ENCODE data around the gene CDC42EP4.
A peak's percentile ranks its signal among the peaks of the same experiment; 100 is the strongest.

The CDC42EP4 gene, protein sequence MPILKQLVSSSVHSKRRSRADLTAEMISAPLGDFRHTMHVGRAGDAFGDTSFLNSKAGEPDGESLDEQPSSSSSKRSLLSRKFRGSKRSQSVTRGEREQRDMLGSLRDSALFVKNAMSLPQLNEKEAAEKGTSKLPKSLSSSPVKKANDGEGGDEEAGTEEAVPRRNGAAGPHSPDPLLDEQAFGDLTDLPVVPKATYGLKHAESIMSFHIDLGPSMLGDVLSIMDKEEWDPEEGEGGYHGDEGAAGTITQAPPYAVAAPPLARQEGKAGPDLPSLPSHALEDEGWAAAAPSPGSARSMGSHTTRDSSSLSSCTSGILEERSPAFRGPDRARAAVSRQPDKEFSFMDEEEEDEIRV

DNA sequence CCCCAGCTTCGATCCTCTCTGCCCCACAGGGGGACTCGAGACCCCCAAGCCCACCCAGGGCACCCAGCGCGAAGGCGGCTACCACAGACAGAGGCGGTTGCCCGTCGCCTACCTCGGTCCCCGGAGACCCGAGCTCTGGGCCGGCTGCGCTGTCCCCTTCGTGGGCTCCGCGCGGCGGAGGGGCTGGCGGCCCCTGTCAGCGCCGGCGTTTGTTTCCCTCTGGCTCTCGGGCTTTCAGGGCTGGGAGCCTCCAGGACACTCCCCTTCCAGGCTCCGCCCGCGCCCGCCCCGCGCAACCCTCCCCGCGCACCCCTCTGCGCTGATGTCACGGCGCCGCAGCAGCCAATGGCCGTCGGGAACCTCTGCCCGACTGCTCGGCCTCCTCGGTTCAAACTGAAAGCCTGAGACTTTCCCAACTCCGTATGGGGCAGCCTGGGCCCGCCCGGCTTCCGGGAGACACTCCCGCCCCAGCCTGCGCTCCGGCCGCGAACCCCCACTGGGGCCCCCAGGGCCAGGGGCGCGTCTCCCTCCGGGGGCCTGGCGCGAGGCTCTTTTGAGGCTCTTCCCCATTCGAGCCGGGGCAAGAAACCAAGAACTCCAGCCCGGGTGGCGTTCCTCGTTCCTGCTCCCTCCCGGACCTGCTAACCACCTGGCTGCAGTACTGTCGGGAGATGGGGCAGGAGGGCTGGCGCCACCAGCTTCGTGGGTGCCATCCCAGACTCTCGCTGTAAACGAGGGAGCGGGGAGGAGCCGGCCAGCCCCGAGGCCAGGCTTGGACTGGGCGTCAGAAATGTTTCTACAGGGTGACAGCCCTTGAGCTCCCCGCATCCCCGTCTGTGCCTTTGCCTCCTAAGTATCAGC, at the start of gene CDC42EP4:
Gene CDC42EP4, minus strand, starts transcription at position 221 of the 861 bp plus-strand sequence. CDS start 25,501 bp downstream, outside the sequence.
- peak; percentile 85 to 86 for DNase-seq (ENCODE audit: low read depth in 2 of 2)

DNA sequence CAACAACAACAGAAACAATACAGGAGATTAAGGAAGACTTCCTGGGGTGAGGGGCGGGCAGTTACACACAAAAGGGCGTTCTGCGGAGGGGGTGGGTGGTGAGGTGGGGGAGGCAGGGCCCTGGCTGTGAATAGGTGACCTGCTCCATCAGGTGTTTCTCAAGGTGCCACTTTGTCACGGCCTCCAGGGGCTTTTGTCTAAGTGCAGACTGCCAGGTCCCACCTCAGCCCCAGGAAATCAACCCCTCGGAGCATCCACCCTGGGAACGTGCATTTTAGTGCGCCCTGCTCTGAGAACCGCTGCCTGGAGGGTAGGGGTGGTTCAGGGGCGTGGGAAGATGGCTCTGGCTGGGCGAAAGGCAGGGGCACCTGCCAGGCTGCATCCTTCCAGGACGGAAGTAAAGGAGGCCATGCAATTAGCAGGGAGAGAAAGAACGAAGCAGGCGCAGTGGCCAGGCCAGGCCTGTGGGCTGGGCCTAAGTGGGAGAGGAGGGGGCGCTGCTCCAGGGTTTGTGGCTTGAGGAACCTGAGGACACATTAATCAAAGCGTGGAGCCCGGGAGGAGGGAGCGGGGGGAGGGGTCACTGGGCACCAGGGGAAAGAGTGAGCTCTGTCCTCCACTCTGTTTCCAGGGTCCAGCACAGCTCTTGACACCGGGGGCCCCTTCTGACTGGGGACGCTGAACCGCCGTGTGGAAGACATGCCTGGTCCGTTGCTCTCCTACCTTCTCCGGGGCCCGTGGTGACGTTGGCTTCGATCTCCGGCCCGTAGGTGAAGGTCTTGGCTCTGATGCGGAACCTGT, 49.4 kb upstream of the CDC42EP4 start:
- DNase-seq (ENCODE audit: low read depth in 2 of 2): no peak

DNA sequence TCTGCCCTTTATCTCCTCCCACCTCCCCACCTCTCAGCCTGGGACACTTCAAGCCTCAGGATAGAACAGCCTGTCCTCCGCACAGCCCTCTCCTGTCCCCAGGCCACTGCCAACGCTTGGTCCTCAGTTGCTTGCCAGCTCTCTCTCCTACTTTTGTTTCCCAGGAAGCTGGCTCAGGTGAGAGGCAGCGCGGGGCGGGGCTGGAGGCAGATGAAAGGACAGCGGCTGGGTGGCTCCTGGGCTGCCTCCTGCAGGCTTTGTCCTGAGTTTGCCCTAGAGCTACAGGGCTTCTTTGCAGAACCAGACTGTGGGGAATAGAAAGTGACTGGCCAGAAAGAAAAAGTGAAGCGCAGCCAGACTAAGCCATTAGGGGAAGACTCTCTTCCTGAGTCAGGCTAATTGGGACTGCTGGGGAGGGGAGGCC, 48.2 kb upstream of the CDC42EP4 start:
- no peak for DNase-seq (ENCODE audit: low read depth in 2 of 2)

DNA sequence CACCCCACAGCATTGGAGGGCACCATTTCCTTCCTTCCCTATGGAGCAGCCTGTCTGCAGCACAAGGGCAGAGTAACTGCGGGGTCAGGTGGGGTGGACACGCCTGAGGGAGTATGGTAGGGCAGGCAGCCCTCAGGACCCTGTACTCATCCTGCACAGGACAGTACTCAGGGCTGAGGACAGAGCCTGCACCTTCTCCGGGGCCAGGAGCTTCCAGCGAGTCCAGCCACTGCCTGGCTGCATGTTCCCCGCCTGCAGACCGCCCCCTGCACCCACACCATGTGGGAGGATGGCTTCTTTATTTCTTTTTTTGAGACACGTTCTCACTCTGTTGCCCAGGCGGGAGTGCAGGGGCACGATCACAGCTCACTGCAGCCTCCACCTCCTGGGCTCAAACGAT, 47.6 kb upstream of the CDC42EP4 start:
- no peak for DNase-seq (ENCODE audit: low read depth in 2 of 2)

DNA sequence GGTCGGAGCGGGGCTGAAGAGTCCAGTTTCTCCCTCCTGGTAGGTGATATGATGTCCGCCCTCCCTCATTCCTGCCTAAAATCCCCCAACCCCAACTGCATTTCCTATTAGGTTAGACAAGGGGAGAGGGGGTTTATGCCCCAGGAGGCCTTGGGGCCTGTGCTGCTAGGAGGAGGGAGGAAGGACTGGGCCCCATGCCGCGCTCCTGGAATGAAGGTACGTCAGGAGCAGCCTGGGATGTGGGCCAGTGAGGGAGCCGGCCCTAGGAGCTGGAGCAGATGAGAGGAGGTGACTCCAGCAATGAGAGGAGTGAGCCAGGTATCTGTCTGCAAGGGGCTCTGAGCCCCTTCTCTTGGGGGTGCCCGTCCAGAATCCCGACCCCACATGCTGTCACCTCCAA, 46.9 kb upstream of the CDC42EP4 start:
- DNase-seq (ENCODE audit: low read depth in 2 of 2): no peak

DNA sequence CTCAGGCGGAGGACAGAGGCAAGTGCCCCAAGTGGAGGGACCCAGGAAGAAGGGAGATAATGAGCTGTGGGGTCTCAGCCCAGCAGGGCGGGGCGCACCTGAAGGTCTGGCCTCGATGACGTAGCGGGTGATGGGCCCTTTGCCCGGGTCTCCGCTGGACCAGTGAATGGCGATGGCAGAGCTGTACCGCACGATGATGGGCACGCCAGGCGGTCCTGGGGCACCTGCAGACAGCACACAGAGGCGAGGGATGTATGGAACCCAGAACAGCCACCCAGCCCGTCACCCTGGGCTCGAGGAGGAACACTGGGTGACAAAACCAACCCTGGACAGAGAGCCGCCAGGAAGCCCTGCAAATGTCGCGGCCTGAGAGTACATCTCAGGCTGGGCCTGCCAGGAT, 46.2 kb upstream of the CDC42EP4 start:
- no peak for DNase-seq (ENCODE audit: low read depth in 2 of 2)

DNA sequence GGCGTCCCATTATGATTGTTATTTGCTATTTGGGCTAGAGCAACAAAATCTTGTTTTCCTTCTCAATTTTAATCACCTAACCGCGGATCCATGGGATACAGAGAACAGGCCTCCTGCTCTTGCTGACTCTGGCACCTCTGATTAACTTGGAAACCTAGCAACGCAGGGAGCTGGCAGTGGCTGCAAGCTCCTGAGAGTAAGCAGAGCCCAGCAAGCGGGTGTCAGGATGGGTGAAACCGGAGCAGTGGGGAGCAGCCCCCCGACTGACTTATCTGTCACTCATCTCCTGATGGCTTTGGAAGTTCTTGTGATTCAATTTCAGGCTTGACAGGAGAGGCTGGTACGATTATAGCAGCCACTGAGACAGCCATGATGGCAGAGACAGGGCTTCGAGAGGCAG, 45.5 kb upstream of the CDC42EP4 start:
- DNase-seq (ENCODE audit: low read depth in 2 of 2): no peak

DNA sequence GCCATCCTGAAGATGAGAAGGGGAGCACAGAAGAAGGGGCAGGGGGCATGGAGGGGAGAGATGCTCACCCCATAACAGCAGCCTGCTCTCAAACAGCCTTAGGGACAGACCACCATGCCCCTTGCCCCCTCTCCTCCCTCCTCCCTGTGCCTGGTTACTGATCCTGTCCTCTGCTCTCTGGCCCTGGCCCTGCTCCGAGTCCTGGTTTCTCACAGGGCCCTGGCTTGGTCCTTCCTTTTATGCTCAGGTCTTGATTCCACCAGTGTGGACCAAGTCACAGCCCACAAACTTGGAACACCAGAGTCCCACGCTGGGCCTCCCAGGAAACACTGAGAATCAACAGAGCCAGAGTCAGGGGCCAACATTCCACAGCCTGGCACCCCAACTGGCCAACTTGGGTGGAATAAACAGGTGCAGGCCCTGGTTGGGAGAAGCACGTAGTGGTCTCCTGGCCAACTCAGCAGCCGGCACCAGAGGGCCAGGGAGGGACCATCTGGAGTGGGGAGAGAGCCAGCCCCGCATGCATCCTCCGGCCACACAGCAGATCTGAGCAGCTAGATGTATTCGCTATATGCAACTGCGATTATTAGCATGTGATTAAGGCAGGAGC, 44.9 kb upstream of the CDC42EP4 start:
- DNase-seq (ENCODE audit: low read depth in 2 of 2): no peak

DNA sequence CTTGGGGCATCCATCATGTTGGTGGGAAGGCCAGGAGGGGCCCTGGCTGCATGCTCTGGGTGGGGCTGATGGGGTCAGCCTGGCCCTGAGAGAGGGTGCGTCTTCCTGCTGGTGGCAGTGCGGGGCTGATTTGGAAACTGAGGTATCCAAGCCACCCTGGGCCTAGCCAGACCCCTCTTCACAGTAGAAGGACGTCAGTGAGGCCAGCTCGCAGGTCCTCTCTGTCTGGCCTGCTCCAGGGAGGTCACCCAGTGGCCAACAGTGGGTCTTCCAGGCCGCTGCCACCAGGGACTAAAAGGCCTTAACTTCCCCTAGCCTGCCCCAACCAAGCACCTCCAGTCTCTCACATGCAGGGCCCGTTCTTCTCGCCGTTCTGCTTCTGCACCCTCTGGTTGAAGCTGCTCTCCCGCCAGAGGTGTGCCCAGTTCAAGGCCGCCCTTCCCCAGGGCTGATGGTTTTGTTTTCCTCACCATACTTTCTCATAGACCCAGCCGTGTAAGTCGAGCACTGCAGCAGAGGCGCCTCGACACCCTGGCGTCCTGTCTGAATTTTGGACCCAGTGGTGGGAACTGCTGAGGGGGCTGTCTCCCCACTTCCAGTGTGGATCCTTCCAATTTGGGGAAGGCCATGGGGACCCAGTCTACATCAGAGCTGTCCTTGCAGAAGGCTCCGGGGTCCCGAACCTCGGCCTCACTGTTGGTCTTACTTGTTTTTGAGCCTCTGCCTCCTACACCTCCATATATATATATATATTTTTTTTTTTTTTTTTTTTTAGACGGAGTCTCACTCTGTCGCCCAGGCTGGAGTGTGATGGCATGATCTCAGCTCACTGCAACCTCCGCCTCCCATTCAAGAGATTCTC, 42.9 kb upstream of the CDC42EP4 start:
- DNase-seq (ENCODE audit: low read depth in 2 of 2): no peak

DNA sequence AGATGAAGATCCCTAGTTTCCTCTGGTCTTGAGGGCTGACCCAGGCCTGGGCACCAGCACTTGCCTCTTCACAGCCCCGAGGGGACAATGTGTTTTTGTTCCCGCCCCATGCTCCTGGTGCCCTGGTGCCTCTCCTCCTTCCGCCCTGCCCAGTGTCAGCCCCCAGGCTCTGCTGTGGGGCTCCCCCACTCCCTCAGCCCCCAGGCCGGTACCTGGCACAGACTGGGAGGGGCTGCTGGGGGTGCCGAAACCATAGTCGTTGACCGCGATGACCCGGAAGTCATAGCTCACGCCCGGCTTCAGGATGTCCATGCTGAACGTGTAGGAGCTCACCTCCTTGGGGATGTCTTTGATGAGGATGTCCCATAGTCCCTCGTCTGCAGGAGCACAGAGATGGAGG, 40.5 kb upstream of the CDC42EP4 start:
- DNase-seq (ENCODE audit: low read depth in 2 of 2): no peak

DNA sequence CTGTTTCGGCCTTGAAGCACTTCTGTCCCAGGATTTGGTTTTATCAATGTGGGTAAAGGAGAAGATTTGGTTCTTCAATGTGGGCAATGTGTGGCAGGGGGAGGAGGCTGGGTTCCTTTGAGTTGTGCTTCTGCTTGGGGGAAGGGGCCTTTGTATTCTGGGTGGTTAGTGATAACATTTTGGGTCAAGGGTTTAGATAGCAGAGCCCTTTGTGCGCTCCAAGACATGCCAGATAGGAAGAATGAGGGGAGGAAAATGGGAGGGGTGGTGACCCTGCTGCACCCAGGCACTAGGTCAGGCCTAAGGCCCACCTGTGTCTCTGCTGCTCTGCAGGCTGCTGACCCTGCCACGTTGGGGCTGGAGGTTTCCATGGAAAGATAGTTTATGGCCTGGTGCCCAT, 40.0 kb upstream of the CDC42EP4 start:
- no peak for DNase-seq (ENCODE audit: low read depth in 2 of 2)

DNA sequence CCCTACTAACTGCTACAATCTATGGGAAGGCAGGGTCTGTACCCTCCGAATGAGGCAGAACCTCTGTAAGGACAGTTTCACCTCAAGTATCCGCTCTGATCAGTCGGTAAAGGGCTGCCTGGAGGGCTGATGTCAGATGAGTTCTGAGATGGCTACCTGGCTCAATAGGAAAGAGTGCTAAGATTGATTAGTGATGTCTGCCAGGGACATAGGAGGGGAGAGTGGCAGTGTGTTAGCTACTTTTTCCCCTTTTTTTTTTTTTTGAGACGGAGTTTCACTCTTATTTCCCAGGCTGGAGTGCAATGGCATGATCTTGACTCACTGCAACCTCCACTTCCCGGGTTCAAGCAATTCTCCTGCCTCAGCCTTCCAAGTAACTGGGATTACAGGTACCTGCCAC, 39.1 kb upstream of the CDC42EP4 start:
- no peak for DNase-seq (ENCODE audit: low read depth in 2 of 2)

DNA sequence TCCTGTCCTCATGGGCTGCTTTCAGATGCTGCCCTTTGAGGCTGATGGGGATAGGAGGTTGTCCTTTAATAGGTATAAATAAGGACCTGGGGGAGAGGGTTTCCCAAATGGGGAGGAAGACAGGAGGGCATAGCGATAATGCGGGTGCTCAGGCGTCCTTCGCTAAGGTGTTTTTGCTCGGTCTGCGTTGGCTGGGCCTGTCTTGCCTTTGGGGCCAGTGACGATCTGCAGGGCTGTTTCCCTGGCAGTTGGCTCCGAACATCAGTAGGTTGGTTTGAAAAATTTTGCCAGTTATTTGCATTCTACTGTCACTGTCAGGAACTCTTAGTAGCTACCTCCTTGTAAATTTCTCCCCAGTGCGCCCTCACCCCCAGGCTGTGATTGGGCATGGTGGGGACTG, 37.8 kb upstream of the CDC42EP4 start:
- DNase-seq (ENCODE audit: low read depth in 2 of 2): no peak

DNA sequence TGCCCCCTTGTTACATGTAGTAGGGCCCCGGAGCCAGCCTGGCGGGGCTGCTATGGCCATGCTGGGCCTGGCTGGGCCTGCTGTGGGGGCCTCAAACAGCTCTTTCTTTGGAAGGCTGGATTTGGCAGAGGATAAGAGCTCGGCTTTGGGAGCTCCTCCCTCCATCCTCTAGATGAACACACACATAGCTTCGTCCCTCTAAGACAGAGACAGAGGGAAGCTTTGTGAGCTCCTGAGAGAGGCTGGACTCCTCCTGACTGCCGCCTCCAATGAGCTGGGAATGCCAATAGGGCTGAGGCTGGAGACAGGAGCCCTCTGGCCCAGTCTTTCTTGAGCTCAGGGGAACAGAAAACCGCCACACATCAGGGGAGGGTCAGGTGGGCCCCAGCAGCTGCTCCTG, 37.3 kb upstream of the CDC42EP4 start:
- no peak for DNase-seq (ENCODE audit: low read depth in 2 of 2)

DNA sequence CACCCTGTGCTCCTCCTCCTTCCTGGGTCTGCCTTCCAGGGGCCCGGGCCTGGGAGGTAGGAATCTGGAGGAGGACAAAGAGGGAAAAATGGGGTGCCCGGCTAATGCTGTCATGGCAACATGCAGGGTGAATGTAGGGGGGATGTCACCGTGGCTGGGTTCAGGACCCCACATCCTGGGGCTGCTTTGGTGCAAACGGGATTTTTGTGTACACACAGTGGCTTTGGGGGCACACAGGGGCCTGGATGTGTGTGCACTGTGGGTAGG, 37.0 kb upstream of the CDC42EP4 start:
- no peak for DNase-seq (ENCODE audit: low read depth in 2 of 2)

DNA sequence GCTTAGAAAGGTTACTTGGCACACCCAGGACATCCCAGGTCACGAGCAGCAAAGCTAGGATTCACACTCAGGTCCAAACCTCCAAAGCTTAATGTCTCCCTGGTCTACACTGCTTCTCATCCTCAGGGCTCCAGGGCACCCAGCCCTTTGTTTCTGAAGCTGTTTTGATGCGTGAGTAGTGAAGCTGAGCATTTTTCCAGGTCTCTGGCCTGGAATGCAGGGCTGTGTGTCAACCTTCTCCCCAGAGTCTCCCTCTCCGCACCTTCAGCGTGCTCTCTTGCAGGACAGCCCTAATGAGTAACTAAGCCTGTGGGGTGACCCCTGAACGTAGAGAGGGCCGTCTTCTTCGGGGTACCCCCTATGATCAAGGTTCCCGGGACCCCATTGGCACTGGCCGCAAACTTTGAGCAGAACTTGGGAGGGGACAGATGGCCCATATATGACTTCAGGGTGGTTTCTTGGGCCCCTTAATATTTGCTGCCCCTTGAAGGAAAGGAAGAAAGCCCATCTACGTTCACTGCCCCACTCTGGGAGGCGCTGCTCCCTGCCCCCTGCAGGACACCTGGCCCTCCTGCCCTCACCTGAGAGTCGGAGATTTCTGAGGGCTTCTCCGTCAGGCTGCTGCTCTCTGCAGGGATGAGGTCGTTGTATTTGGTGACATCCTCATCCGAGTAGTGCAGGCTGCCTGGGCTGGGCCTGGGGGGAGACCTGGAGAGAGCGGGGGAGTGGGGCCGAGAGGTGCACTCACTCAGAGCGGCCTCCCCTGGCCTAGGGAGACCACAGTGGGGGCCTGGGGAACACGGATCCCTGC, 36.4 kb upstream of the CDC42EP4 start:
- no peak for DNase-seq (ENCODE audit: low read depth in 2 of 2)

DNA sequence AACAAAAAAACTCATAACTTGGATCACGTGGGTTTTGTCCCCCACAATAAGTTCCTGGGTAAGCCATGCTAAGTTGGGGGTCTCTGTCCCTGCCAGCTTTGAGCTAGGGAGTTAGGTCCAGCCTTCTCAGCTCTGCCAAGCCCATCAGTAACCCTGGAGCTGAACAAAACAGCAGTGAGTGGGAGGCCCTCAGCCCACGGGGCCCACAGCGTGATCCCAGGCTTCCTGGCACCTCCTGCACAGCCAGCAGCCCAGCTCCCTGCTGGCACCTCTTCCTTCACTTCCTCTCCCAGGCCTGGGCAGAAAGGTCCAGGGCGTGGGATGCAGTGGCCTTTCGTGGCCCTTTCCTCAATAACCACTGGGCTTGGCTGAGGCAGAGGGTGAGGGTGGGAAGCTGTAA, 35.5 kb upstream of the CDC42EP4 start:
- no peak for DNase-seq (ENCODE audit: low read depth in 2 of 2)

DNA sequence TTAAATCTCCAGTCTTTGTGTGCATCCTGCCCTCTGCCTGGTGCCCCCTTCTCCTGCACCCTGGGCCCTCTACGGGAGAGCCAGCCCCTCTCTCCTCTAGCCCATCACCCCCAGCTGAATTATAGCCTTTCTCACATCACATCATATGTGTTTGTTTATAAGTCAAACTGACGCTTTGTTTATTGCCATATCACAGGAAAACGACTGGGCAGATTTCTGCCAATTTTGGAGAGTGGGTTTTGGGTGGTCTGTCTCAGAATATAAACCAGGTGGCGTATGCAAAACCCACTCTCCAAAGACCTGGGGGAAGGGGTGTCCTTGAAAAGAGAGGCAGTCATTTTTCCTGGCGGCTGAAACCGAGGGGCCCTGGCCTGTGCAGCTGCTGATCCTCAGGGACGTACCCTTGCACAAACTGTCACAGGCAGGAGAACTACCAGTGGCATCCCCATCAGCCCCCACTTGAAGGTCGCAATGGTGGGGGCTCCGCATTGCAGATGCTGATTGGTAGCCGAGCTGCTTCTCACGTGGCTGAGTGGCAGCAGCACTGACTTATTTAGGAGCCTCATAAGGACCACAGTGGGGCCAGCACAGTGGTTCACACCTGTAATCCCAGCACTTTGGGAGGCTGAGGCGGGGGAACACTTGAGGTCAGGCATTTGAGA, 34.8 kb upstream of the CDC42EP4 start:
- DNase-seq (ENCODE audit: low read depth in 2 of 2): no peak

DNA sequence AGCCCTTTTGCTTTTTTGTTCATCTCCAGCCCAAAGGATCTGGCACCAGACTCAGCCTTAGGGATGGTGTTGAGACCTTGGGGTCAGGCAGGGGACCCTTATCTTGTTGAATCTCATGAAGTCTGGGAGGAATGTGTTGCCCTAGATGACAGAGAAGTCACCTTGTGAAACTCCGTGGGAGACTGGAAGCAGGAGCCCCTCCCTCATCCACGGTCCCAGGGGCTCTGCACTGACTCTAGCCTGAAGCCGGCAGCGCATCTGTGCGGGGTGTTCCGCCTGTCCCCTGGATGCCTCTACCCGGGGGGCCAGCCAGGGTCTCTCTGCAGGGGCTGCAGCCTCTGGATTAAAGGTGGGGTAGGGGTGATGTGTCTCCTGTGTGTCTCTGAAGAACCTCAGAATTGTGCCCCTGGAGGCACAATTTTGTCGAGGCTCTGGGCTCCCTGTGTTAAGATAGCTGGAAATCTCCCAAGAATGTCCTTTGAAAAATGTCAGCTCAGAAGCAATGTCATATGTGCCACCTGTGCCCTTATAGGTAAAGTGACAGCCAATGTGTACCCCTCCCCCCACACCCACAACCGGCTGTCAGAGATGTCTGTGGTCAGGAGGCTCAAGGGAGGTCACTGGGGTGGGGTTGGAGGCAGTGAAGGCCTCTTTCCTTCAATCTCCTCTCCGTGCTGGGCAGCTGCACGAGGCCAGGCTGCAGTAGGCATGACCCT, 32.1 kb upstream of the CDC42EP4 start:
- DNase-seq (ENCODE audit: low read depth in 2 of 2): no peak
